SK-N-SH treated with all-trans-retinoic acid at 6 μM for 48 hours (cell line): Measurements from ENCODE around the gene WWC2.

ENCODE experiments used
- BACH2 ChIP-seq: fragments of 250-450 bp; sonication (Bioruptor Pico); IDR thresholded peaks from 2 replicates; pipeline ENCODE4 v1.9.0; 2021; ENCODE audit warnings: mild to moderate bottlenecking, borderline replicate concordance
- CREB5 ChIP-seq: fragments of 250-450 bp; sonication (Bioruptor Pico); IDR thresholded peaks from 2 replicates; pipeline ENCODE4 v1.5.1; 2020; ENCODE audit warnings: low read depth, mild to moderate bottlenecking, moderate library complexity
- CSDC2 ChIP-seq: fragments of 250-450 bp; sonication (Bioruptor Pico); IDR thresholded peaks from 2 replicates; pipeline ENCODE4 v1.5.0; 2020; ENCODE audit warnings: mild to moderate bottlenecking, moderate library complexity
- ESRRG ChIP-seq: fragments of 250-450 bp; sonication (Bioruptor Pico); IDR thresholded peaks from 2 replicates; pipeline ENCODE4 v1.6.1; 2021; ENCODE audit warnings: mild to moderate bottlenecking
- OSR1 ChIP-seq: fragments of 250-450 bp; sonication (Bioruptor Pico); IDR thresholded peaks from 2 replicates; pipeline ENCODE4 v1.8.0; 2022; ENCODE audit warnings: moderate library complexity, mild to moderate bottlenecking, inconsistent platforms
- SNAI2 ChIP-seq: fragments of 250-450 bp; sonication (Bioruptor Pico); IDR thresholded peaks from 2 replicates; pipeline ENCODE4 v1.5.0; 2020; ENCODE audit warnings: mild to moderate bottlenecking, moderate library complexity
- ZFP30 ChIP-seq: fragments of 450-650 bp; formaldehyde crosslinking; IDR thresholded peaks from 2 replicates; pipeline ENCODE4 v1.5.0; 2022; ENCODE audit warnings: mild to moderate bottlenecking, moderate library complexity

- TF ChIP-seq BACH2 (no peak), OSR1 (CRISPR knock-in tag) (no peak), CREB5 (no peak), SNAI2 (no peak), ZFP30 (CRISPR knock-in tag) (no peak), ESRRG (no peak), CSDC2 (no peak)
These were observed 161.6 kb downstream of the WWC2 start for GRCh38 chr4:183260491-183261151.
